HG02798 (cell line): ENCODE data around the gene GBX1.

ENCODE experiments used
- ATAC-seq: cut with Tn5 transposase; IDR thresholded peaks from one replicate; pipeline ENCODE4 v1.9.1; 2021; ENCODE audit warnings: mild to moderate bottlenecking; ENCODE audit not compliant: unreplicated experiment, poor library complexity

The GBX1 gene

GRCh38 chr7:151167197-151167961 lies at the start of gene GBX1:
GBX1 (minus strand) TSS chr7:151167694; CDS start chr7:151167548, 146 bp downstream.
- ATAC-seq = no peak

- ATAC-seq = no peak
These were observed 47.9 kb upstream of the GBX1 start for GRCh38 chr7:151215396-151215795.

- no peak for ATAC-seq
These were observed 46.3 kb upstream of the GBX1 start for GRCh38 chr7:151213826-151214225.

- ATAC-seq = no peak
These were observed 45.1 kb upstream of the GBX1 start for GRCh38 chr7:151212626-151213025.

GRCh38 chr7:151211155-151211772 lies 43.8 kb upstream of the GBX1 start:
- ATAC-seq = no peak

GRCh38 chr7:151210087-151210854 lies 42.8 kb upstream of the GBX1 start, which contains the start of gene H2BK1:
H2BK1 (minus strand) TSS chr7:151210488; CDS start chr7:151210318, 170 bp downstream.
- ATAC-seq = no peak

GRCh38 chr7:151209588-151209987 lies 42.1 kb upstream of the GBX1 start:
- ATAC-seq = no peak

- ATAC-seq = no peak
These were observed 40.9 kb upstream of the GBX1 start for GRCh38 chr7:151208253-151208862.

GRCh38 chr7:151207804-151208203 lies 40.3 kb upstream of the GBX1 start:
- ATAC-seq = no peak

GRCh38 chr7:151207315-151207714 lies 39.8 kb upstream of the GBX1 start:
- no peak for ATAC-seq

GRCh38 chr7:151206914-151207313 lies 39.4 kb upstream of the GBX1 start:
- no peak for ATAC-seq

GRCh38 chr7:151205730-151206129 lies 38.2 kb upstream of the GBX1 start:
- ATAC-seq = no peak

GRCh38 chr7:151204383-151205032 lies 37.0 kb upstream of the GBX1 start:
- ATAC-seq = no peak

- ATAC-seq = no peak
These were observed 35.3 kb upstream of the GBX1 start for GRCh38 chr7:151202836-151203235.

- ATAC-seq = no peak
These were observed 34.3 kb upstream of the GBX1 start for GRCh38 chr7:151201751-151202150.

GRCh38 chr7:151201344-151201743 lies 33.9 kb upstream of the GBX1 start:
- no peak for ATAC-seq

GRCh38 chr7:151198945-151199848 lies 31.7 kb upstream of the GBX1 start:
- no peak for ATAC-seq

GRCh38 chr7:151197932-151198331 lies 30.4 kb upstream of the GBX1 start:
- ATAC-seq = no peak
